HG02981 (cell line): ENCODE results near the gene KLF5.

Source experiments
- ATAC-seq: cut with Tn5 transposase; IDR thresholded peaks from one replicate; pipeline ENCODE4 v1.9.1; 2021; ENCODE audit warnings: mild to moderate bottlenecking, moderate library complexity; ENCODE audit not compliant: unreplicated experiment

The KLF5 gene

DNA sequence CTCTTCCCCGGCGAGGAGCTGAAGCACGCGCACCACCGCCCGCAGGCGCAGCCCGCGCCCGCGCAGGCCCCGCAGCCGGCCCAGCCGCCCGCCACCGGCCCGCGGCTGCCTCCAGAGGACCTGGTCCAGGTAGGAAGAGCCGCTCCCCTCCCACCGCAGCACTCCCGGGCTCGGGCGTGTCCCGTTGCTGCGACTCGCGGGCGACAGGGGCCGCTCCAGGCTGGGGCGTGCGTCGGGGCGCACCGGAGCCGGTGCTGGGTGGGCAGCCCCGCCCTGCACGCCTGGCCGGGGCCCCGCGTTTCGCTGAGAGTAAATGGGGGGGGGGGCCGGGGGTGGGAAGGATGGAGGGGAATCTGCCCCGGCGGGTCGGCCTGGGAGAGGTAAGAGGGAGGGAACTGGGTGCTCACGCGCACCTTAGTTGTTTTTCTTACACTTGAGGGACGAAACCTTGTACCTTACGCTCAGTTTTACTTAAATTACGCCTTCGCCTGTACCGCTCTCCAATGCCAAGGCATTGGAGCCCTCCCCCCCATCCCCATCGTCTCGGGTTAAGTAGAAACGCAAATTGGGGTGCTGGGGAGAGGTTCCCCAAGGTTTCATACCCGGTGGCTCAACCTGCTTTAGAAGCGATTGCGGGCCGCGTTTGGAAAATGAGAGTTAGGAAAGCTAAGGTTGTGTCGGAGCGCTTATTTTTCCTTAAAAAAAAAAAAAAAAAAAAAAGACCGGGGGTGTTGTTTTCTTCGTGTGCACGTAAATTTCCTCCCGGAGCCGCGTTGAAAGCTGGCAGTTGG, 850 bp downstream of the KLF5 start:
- peak; percentile 31 for ATAC-seq

DNA sequence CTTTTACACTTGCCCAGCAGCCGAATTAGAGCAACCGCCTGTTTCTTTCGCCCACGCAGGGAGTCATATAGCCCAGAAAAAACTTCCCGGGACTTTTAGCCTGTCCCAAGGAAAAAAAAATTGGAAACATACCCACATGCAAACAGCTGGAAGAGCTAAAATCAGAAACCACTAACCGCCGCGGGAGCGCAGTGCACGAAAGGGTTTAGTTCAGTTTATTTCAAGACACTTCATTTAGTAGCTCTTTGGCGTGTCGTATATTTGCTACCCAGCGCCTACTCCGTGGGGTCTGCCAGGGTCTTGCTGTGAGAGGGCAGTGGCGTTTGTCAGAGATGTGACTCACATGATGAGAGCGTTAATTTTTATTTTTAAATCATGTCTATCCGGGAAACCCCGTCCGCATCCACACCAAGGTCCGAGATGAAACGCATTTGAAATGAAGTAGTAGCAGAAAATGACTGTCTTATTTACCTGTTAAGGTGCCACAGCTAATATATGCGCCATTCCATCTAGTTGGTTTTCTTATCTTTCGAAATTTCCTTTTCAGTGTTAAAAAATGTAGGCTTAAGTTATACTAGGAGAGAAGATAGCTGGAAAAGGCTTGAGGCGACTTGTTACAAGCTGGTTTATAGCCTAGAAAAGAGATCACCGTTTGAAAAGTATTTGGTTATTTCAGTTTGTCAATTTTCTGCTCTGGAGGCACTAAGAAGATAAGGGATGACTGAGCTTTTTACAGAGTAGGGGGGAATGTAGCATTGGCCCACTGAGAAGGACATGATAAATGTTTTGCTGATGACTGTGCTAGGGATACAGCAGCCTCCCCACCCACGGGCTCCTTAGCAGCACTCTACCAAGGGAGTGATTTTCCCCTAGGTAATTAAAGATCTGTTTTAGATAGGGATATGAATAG, 1.7 kb downstream of the KLF5 start:
- no peak for ATAC-seq

DNA sequence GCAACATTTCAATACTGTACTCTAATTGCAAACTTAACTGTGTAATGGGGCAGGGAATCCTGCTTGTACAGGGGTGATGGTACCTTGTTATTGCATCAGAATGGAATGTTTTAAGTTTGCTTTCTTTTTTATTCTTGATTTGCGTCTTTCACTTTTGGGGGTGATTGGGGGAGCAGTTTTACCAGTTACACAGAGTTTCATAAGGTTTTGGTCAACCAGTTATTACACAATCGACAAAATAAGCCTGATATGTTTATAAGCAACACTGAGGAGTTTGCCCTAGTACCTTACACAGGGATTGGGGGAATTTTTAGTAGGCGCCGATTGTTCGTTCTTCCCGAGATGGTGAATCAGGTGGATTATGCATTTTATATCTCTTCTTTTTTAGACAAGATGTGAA, 2.7 kb downstream of the KLF5 start:
- no peak for ATAC-seq

DNA sequence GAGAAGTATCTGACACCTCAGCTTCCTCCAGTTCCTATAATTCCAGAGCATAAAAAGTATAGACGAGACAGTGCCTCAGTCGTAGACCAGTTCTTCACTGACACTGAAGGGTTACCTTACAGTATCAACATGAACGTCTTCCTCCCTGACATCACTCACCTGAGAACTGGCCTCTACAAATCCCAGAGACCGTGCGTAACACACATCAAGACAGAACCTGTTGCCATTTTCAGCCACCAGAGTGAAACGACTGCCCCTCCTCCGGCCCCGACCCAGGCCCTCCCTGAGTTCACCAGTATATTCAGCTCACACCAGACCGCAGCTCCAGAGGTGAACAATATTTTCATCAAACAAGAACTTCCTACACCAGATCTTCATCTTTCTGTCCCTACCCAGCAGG, 3.1 kb downstream of the KLF5 start:
- ATAC-seq, result no peak

DNA sequence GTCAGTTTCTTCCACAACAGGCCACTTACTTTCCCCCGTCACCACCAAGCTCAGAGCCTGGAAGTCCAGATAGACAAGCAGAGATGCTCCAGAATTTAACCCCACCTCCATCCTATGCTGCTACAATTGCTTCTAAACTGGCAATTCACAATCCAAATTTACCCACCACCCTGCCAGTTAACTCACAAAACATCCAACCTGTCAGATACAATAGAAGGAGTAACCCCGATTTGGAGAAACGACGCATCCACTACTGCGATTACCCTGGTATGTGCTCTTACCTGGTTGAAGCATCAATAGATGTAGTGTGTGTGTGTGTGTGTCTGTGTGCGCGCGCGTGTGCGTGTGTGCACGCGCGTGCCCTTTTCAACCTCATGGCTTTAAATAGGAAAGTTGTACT, 3.7 kb downstream of the KLF5 start:
- ATAC-seq, result no peak

DNA sequence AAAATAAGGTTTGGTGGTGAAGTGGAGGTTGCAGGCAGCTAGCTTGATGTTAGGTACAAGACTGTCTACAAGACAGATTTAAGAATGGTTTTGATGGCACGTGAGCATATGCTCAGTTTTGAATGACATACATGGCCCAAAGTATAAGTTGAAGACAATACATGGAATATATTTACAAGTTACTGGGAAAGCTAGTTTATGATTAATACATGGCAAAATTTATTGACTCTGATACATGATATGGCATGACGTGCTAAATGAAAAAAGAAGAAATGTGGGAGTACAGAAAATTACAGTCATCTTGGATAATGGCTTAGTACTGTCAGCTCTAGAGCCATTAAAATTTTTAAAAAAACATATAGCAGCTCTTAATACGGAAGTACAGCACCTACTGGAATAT, 4.4 kb downstream of the KLF5 start:
- no peak for ATAC-seq

DNA sequence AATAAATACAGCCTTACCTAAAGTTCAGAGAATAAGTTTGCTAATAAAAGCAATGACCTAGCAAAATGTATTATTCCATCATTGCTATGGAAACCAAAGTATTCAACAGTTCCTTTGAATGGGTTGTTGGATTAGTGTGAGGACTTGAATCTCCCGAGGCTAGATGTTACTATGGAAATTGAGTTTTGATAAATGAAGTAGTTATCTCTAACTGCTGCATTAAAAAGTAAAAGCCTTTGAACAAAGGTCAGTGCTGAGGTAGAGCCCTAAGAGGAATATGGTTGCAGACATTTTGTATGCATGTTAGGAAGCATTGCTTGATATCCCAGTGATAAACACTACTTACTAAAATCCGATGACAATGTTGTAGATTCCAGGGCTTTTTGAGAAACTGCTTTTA, 6.2 kb downstream of the KLF5 start:
- ATAC-seq, result no peak

DNA sequence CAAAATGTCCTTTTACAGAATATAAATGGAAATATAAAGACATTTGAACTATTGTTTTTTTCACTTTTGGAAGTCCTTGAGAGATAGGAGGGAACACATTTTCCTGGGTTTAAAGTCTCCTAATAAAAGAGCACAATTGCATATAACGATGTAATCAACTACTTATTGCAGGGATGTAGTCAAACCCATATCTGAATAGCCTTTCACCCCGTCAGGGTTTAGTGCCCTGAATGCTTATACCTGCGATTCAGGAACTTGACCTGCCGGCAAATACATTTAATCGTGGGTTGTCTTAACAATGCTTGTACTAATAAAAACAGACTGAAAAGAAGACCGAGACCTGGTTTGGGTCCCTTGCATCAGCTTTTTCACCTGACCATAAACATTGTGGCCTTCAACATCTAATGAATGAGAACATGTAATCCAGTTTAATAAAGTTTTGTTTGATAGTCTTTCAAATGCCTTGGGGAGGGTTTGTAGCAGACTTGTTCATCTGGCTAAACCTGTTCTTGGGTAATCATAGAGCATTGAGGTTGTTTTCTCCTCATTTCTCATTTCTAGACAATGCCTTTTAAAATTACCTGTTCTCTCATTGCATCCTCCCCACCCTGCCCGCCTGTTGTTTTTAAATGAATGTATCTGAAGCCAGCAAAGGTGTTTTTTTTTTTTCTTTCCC, 7.0 kb downstream of the KLF5 start:
- ATAC-seq, result no peak

DNA sequence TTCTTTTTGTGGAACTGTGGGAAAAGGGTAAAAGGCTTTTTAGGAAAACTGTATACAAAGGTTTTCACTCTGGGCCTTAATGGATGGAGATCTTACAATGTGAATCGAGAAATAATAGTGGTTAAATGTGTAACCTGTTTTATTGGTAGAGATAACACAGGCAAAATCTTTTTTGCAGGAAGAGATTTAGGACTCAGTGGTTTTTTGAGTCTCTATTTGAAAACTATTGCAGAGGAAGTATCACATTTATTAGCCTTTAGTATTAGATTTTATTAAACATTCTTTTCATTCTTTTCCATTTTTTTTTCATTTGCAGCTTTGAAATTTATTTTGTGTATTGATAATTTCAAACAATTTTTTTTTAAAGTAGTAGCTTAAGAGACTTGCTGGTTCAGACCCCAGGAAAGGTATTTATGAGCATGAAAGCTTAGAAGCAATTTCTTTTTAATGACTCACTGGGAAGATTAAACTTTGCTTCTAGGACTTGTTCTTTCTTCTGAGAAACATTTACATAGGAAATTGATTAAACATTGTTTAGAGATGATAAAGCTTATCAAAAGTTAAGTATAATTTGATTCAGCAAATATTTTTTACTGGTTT, 10.5 kb downstream of the KLF5 start:
- ATAC-seq, result no peak

DNA sequence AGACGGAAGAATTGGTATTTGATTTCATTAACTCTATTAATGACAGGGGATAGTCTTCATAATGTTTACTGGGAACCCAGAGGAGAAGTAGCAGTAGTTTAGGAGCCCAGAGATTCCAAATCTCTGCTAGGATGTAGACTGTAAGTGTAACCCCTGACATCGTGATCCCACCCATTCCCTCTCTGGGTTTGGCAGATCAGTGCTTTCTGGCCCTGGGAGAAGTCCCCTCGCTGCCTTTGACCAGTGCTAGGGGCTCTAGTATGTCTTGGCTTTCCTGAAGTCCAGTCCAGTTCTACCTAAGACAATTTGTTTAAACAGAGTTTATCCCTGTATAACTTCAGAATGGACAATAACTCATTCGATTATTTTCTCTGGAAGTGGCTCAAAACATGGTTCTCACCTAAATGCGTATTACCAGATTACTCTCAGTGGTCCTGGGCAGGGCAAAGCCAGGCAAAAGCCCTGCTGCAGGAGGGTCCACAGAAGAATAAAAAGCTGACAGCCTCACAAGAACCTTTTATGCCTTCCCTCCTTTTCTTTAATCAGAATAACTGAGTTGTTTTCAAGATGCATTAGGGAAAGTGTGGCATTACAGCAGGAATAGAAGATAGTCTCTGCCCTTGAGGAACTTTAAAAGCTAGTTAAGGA, 11.8 kb downstream of the KLF5 start:
- no peak for ATAC-seq

DNA sequence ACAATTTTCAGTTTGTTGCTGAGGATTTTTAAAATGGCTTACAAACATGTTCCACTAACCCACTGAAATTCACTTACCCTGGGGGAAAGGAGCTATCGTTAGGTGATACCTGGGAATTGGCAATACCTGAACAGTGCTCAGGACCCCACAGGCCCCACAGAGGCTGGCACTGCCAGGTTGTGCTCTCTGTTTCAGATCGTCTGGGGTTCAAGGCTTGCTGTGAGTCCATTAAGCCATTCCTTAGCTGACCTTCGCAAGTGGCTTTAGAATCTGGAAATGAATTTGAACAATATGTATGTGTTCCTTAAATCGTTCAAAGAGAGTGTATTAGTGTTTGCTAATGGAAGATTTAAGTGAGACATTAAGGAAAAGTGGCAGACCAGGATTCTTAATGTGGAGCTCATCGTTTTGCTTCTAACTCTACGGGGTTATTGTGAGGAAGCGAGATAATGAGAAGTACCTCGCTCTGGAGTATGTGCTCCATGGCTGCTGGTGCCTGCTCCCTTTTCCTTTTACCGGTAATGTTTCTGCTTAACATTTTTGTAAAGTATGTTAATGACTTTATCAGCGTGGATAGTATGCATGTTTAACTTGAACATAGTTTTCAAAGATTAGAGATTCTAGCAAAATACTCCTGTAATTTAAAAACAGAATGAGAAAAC, 13.6 kb downstream of the KLF5 start:
- no peak for ATAC-seq

DNA sequence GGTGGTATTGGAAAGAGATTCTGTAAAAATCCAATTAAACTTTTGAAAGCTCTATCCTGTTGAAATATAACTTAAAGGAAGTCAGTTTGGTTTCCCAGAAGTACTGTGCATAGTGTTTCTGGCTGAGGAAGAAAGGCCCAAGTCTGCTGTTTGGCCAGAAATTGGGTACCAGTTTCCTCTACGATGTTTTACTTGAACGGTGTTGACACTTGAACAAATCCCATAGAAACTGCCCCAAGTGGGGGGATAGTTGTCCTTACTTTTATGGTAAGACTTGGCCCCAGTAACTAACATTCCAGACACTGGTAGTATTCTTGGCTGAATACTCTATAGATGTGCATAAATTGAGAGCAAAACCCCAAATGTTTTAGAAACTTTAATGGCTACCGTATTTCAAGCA, 14.2 kb downstream of the KLF5 start:
- ATAC-seq, result no peak

DNA sequence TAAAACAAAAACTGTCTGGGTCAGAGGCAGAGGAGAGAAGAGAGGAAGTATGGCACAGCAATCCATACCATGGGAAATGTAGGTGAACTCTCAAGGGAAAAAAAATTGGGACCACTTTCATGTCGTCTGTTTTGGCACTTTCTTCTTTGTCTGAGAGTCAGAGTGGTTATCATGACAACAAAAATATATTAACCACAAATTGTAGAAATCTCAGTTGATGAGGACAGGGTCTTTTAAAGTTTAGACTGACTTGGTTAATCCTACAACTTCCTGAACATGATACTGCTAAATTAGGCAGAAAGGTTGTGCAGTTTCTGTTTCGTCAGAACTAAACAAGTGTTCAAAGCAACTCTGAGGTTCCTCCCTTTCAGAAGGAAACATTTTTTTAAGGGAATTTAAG, 15.2 kb downstream of the KLF5 start:
- ATAC-seq, result no peak

DNA sequence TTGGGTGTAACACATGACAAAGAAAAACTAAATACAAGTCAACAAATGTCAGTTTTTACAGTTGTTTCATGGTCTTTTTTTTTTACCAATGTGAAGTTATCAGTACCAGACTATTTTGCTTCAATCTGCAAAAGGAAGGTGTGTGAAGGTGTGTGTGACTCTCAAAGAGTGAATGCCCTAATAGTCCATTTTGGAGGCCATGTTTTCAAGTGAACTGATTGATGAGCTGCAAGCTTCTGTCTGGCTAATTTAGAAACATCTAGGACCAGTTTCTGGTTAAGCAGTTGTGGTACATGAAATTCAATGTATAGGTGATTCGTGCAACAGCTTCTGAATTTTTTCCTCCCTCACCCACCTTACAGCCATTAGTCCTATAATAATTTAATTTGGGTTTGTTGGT, 16.1 kb downstream of the KLF5 start:
- ATAC-seq, result no peak

DNA sequence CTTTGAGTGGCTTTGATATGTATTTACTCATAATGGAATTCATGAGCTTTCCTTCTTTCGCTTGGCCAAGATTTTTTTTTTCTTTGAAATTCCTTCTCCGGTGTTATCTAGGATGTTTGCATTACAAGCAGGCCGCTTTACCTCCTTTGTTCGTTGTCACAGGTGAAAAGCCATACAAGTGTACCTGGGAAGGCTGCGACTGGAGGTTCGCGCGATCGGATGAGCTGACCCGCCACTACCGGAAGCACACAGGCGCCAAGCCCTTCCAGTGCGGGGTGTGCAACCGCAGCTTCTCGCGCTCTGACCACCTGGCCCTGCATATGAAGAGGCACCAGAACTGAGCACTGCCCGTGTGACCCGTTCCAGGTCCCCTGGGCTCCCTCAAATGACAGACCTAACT, 16.7 kb downstream of the KLF5 start:
- no peak for ATAC-seq

DNA sequence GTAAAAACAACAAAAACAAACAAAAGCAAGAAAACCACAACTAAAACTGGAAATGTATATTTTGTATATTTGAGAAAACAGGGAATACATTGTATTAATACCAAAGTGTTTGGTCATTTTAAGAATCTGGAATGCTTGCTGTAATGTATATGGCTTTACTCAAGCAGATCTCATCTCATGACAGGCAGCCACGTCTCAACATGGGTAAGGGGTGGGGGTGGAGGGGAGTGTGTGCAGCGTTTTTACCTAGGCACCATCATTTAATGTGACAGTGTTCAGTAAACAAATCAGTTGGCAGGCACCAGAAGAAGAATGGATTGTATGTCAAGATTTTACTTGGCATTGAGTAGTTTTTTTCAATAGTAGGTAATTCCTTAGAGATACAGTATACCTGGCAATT, 17.1 kb downstream of the KLF5 start:
- ATAC-seq, result no peak

DNA sequence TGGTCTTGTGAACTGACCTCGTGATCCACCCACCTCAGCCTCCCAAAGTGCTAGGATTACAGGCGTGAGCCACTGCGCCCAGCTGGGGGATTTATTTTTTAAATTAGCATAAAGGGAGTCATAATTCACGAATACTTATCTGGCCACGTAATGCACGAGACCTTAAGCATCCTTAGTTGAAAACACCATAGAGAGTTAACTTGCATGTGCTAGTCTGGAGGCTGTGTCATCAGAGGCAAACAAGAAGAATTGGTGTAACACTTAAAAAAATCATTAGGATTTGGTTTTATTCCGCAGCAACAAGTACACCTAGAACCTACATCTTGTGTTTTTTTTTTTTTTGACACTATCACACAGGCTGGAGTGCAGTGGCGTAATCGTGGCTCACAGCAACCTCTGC, 19.1 kb downstream of the KLF5 start:
- ATAC-seq, result no peak

DNA sequence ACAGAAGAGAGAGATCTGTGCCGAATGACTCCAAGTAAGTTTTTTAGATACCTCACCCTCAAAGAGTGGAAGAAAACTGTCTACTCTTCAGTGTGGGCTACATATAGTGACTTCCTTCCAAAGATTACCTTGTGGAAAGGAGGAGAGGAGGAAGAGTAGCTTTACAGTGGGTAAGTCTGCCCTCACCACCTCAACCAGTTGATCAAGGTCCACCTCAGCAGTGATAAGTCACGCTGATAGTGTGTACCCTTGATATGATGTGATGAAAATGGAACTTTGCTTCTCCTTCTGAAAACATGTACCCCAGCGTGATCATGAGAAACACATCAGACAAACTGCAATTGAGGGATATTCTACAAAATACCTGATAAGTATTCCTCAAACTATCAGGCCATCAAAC, 20.6 kb downstream of the KLF5 start:
- ATAC-seq, result no peak

DNA sequence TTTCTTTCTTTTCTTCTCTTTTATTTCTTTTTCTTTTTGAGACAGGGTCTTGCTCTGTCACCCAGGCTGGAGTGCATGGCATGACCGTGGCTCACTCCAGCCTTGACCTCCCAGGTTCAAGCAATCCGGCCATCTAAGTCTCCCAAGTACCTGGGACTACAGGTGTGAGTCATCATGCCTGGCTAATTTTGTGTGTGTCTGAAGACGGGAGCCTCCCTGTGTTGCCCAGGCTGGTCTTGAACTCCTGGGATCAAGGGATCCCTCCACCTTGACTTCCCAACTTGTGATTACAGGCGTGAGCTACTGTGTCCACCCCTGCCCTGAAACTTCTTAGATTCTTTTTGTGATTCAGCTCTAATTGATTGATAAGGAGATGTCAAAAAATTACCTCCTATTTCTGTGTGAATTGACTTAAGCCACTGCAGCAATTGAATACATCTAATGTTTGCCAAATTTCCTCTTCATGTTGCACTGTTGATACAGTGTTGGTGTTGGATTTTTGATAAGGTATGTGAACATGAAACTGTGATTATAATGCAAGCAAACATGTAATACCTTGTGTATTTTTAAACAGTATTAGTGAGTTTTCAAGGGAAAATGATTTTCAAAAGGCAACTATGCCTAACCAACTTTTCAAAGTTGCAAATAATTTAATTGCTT, 22.6 kb downstream of the KLF5 start:
- no peak for ATAC-seq

DNA sequence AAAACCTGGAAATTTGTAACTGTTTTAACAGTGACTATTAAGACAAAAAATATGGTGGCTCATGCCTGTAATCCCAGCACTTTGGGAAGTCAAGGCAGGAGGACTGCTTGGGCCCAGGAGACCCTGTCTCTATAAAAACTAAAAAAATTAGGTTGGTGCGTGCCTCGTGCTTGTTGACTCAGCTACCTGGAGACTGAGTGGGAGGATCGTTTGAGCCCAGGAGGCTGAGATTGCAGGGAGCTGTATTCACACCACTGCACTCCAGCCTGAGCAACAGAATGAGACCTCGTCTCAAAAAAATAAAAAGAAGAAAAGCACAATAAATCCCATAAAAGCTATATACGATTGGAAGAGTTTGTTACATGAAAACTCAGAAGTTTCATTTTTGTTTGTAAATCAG, 23.7 kb downstream of the KLF5 start:
- no peak for ATAC-seq
